ENCODE data around the gene RC3H1.
"Not testable (repeated sequence)": the region's sequence is repeated elsewhere in the genome, so short reads cannot be mapped to it uniquely, and the experiment has no call there.

The RC3H1 gene

DNA sequence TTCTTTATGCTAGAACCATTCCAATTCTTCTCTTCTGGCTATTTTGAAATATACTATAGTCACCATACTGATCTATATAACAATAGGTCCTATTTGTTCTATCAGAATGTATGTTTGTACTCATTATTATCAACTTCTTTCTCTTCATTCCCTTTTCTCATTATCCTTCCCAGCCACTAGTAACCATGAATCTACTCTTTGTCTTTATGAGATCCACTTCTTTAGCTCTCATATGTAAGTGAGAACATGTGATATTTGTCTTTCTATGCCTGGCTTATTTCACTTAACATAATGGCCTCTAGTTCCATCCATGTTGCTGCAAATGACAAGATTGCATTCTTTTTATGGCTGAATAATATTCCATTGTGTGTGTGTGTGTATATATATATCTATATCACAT lies 31.7 kb upstream of the RC3H1 start:
- in situ Hi-C loops (cut with HindIII; ENCODE audit: low sequenced_read_pairs), result no loop called here
- TF ChIP-seq, protein P1, sequence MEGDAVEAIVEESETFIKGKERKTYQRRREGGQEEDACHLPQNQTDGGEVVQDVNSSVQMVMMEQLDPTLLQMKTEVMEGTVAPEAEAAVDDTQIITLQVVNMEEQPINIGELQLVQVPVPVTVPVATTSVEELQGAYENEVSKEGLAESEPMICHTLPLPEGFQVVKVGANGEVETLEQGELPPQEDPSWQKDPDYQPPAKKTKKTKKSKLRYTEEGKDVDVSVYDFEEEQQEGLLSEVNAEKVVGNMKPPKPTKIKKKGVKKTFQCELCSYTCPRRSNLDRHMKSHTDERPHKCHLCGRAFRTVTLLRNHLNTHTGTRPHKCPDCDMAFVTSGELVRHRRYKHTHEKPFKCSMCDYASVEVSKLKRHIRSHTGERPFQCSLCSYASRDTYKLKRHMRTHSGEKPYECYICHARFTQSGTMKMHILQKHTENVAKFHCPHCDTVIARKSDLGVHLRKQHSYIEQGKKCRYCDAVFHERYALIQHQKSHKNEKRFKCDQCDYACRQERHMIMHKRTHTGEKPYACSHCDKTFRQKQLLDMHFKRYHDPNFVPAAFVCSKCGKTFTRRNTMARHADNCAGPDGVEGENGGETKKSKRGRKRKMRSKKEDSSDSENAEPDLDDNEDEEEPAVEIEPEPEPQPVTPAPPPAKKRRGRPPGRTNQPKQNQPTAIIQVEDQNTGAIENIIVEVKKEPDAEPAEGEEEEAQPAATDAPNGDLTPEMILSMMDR (IDR thresholded peaks at IDR 0.05; ENCODE audit: low read depth, low read length, missing control alignments), result no peak
- no peak for DNase-seq (ENCODE audit: low read depth)
- H3K4me3 ChIP-seq (ENCODE audit: low read depth, low read length), result no peak overlapping the region

DNA sequence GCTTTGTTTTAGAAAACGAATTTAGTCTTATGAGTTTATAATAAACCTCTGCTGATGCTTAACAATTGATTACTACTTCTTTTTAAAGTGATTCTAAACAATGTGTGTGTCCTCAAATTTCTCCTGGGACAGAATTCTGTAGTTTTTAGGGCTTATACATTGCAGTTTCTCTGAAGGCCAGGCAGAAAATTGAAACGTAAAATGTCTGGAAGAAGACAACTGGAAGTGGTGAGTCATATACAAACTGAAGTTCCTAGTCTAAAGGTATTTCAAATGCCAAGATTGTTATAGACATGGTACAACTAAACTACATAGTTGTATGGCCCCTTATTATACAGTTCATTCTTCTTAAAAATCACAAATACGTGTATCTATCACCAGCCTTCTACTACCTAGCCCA lies 30.5 kb upstream of the RC3H1 start:
- DNase-seq (ENCODE audit: low read depth), result no peak
- TF ChIP-seq, protein P1 (IDR thresholded peaks at IDR 0.05; ENCODE audit: low read depth, low read length, missing control alignments), result no peak
- in situ Hi-C loops (cut with HindIII; ENCODE audit: low sequenced_read_pairs), result no loop called here
- H3K4me3 ChIP-seq (ENCODE audit: low read depth, low read length), result no peak overlapping the region

DNA sequence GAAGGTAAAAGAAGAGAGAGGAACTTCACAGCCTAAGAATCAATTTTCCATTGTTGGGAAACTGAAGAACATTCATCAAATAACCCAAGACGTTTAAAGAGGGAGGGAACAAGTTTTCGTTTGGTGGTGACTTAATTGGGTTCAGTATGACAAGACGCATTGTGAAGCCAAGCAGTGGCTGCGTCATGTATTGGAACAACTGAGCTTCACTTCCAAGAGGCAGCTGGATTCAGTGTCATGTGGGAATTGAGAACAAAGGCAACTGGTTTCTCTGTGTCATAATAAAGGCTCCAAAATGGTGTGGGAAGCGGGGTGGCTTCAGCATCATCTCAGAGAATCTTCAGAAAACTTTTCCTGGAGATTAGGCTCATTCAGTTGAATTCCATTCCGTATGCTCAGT lies 29.8 kb upstream of the RC3H1 start:
- no peak overlapping the region for H3K4me3 ChIP-seq (ENCODE audit: low read depth, low read length)
- TF ChIP-seq, protein P1 (IDR thresholded peaks at IDR 0.05; ENCODE audit: low read depth, low read length, missing control alignments), result no peak
- no peak for DNase-seq (ENCODE audit: low read depth)
- in situ Hi-C loops (cut with HindIII; ENCODE audit: low sequenced_read_pairs), result no loop called here

DNA sequence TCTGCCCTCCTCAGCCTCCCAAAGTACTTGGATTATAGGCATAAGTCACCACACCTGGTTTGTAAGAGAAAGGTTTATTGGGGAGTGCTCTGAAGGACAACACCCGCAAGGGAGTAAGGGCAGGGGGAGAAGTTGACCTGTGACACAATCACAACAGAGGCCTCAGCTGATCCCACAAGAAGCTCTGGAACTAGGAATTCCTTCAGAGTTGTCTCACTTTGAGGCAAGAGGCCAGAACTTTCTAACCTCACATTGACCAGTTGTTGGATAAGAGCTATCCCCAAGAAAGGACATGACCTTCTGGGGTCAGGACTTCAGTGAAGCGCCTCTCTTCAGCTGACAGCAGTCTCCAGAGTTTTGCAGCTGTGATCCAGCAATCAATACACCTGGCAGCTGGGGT lies 27.4 kb upstream of the RC3H1 start:
- in situ Hi-C loops (cut with HindIII; ENCODE audit: low sequenced_read_pairs), result no loop called here
- H3K4me3 ChIP-seq (ENCODE audit: low read depth, low read length), result no peak overlapping the region
- no peak for DNase-seq (ENCODE audit: low read depth)
- TF ChIP-seq, protein P1 (IDR thresholded peaks at IDR 0.05; ENCODE audit: low read depth, low read length, missing control alignments), result no peak

DNA sequence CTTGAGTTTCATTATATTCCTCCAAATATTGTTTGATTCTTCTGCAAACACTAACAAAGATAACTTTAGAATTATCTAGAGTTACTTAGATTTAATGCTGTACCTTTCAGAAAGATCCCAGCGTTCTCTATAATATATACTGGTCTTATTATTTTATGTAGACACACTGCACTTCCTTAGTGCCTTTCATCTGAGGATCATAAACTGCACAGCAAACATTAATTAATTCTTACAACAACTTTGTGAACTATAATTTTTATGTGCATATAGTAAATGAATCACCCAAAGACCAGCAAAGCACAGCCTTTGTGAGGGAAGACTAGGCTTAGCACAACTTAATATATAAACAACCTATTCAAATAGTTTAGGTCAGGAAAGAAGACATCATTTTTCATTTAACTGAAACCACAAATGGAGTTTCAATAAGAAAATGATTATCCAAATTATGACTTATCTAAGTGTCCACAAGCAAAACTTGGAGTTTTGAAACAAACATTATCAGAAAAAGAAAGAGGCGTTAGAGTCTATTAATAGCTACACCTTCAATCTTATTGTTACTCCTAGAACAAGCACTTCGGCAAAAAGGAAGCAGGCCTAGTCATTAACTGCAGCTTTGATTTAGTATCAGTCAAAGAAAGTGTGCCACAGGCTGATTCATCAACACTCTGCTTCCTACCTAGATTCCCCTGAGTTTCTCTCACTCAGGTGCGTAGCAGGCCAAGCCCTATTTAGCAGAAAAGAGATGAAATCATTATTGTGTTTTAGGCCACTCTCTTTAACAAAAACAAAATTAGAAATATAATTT lies 22.5 kb upstream of the RC3H1 start:
- TF ChIP-seq, protein P1 (IDR thresholded peaks at IDR 0.05; ENCODE audit: low read depth, low read length, missing control alignments), result no peak
- no peak for DNase-seq (ENCODE audit: low read depth)
- H3K4me3 ChIP-seq (ENCODE audit: low read depth, low read length), result no peak overlapping the region
- in situ Hi-C loops (cut with HindIII; ENCODE audit: low sequenced_read_pairs), result no loop called here

DNA sequence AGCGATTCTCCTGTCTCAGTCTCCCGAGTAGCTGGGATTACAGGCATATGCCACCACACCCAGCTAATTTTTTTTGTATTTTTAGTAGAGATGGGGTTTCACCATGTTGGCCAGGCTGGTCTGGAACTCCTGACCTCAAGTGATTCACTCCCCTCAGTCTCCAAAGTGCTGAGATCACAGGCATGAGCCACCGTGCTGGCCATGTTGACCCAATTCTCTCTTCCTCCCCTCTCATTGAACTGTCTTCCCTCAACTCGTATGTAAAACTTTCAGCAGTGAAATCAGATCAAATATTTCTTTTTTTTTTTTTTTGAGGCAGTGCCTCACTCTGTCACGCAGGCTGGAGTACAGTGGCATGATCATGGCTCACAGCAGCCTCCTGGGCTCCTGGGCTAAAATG lies 20.4 kb upstream of the RC3H1 start:
- H3K4me3 ChIP-seq (ENCODE audit: low read depth, low read length); in situ Hi-C loops (cut with HindIII; ENCODE audit: low sequenced_read_pairs); DNase-seq (ENCODE audit: low read depth): not testable (repeated sequence)

DNA sequence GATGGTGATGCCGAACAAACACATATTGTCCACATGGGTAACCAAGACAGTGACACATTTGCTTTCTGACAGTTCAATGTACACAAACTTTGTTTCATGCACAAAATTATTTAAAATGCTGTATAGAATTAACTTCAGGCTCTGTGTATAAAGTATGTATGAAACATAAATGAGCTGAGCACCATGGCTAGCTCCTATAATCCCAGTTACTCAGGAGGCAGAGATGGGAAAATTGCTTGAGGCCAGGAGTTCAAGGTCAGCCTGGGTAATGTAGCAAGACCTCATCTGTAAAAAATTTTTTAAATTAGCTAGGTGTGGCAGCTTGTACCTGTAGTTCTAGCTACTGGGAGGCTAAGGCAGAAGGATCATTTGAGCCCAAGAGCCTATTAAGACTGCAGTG lies 19.2 kb upstream of the RC3H1 start:
- no peak overlapping the region for H3K4me3 ChIP-seq (ENCODE audit: low read depth, low read length)
- DNase-seq (ENCODE audit: low read depth), result no peak
- TF ChIP-seq, protein P1 (IDR thresholded peaks at IDR 0.05; ENCODE audit: low read depth, low read length, missing control alignments), result no peak
- in situ Hi-C loops (cut with HindIII; ENCODE audit: low sequenced_read_pairs), result no loop called here
